Breast epithelium (tissue), 4 donors: ENCODE measurements around the gene BCCIP. TPM values are rescaled to one million over a fixed set of nuclear protein-coding genes. Genes with fewer than 3 reads are reported as not detected.

ENCODE experiments used
- DNase-seq, 2 donors: peaks; one replicate each; pipeline ENCODE4 v3.0.0-alpha.2; 2019; ENCODE audit warnings: low spot score in 2 of 2
- H3K27ac ChIP-seq, 2 donors: fragments of 200-600 bp; sonication (generic) in 1 of 2; one replicate each; pipeline ENCODE4 v1.5.1; 2016 to 2019; ENCODE audit warnings: mild to moderate bottlenecking in 1 of 2
- H3K27me3 ChIP-seq, 2 donors: fragments of 200-600 bp; sonication (generic) in 1 of 2; one replicate each; pipeline versions ENCODE4 v1.5.1 to v1.6.0; 2017 to 2019; ENCODE audit warnings: control low read depth in 1 of 2, mild to moderate bottlenecking in 1 of 2
- H3K36me3 ChIP-seq: fragments of 200-600 bp; one replicate; pipeline ENCODE4 v1.5.1; 2019
- H3K4me1 ChIP-seq, 2 donors: fragments of 200-600 bp; sonication (generic); one replicate each; pipeline ENCODE4 v1.5.1; 2016 to 2019; ENCODE audit warnings: control low read depth in 1 of 2
- H3K4me3 ChIP-seq, 3 donors: fragments of 200-600 bp; sonication (generic); 1 replicate in 2 of 3; 2 replicates in 1 of 3; pipeline ENCODE4 v1.5.1; 2016 to 2019; ENCODE audit warnings: mild to moderate bottlenecking in 3 of 3, moderate library complexity in 2 of 3
- H3K9me3 ChIP-seq, 2 donors: fragments of 200-600 bp; sonication (generic) in 1 of 2; one replicate each; pipeline ENCODE4 v1.5.1; 2016 to 2019; ENCODE audit warnings: control low read depth in 1 of 2
- POLR2A ChIP-seq: fragments of 450-650 bp; IDR thresholded peaks from one replicate; pipeline ENCODE4 v1.6.1; 2016; ENCODE audit warnings: antibody characterized with exemption, mild to moderate bottlenecking, moderate library complexity
- POLR2AphosphoS5 ChIP-seq, 3 donors: sonication (generic); formaldehyde crosslinking; IDR thresholded peaks; one replicate each; pipeline ENCODE4 v1.6.1; 2017; ENCODE audit warnings: antibody characterized with exemption in 3 of 3
- intact Hi-C: fragments of 100-400 bp; cut with DNase I; formaldehyde crosslinking; loops from one replicate; pipeline ENCODE4 v1.15.1; 2023; ENCODE audit warnings: low total_unique reads
- total RNA-seq, 3 donors: library from RNA; depleted of rRNA; stranded (reverse); fragments of >200 nt; gene quantifications; one replicate each; pipeline ENCODE4 v1.1.0, GENCODE V29; 2016
- TF ChIP-seq, protein P1 (sequence below), 3 donors: fragments of 450-650 bp; IDR thresholded peaks; one replicate each; pipeline ENCODE4 v1.5.1; 2016 to 2017; ENCODE audit warnings: antibody characterized with exemption in 3 of 3, mild to moderate bottlenecking in 3 of 3, moderate library complexity in 3 of 3

Gene BCCIP
- total RNA-seq, 3 donors from 2014 or later = 41.9 to 60.0 (median 46.5) TPM

DNA sequence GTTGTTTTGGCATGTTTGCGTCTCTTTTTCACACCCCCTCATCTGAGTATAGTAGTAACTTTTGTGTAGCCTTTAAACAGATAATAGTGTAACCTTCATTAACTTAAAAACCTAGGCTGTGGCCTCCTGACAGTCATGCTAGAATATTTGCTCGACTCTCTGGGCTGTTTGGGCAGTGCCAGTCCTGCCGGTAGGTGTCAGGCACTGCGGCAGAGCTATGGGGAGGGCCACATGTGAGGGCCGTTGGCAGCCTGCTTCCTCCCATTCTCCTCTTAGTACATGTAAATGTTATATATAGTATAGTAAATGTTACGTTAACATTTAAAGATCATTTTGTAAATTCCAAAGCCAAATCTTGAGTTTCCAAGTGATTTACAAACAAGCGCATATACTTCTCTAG, 26.1 kb downstream of the BCCIP start:
- no peaks in the 10 kb centered on the region for H3K9me3 ChIP-seq
- no peak overlapping the region for H3K27ac ChIP-seq
- no peaks in the 10 kb centered on the region for H3K36me3 ChIP-seq
- no peak overlapping the region for H3K4me3 ChIP-seq
- no peaks in the 10 kb centered on the region for H3K27me3 ChIP-seq
- intact Hi-C loops = no loop called here
- TF ChIP-seq, protein P1, sequence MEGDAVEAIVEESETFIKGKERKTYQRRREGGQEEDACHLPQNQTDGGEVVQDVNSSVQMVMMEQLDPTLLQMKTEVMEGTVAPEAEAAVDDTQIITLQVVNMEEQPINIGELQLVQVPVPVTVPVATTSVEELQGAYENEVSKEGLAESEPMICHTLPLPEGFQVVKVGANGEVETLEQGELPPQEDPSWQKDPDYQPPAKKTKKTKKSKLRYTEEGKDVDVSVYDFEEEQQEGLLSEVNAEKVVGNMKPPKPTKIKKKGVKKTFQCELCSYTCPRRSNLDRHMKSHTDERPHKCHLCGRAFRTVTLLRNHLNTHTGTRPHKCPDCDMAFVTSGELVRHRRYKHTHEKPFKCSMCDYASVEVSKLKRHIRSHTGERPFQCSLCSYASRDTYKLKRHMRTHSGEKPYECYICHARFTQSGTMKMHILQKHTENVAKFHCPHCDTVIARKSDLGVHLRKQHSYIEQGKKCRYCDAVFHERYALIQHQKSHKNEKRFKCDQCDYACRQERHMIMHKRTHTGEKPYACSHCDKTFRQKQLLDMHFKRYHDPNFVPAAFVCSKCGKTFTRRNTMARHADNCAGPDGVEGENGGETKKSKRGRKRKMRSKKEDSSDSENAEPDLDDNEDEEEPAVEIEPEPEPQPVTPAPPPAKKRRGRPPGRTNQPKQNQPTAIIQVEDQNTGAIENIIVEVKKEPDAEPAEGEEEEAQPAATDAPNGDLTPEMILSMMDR (IDR thresholded peaks at IDR 0.05) = no peak
- TF ChIP-seq POLR2A (no peak), POLR2AphosphoS5 (IDR thresholded peaks at IDR 0.05) (no peak)
- no peaks in the 10 kb centered on the region for H3K4me1 ChIP-seq
- no peak for DNase-seq

DNA sequence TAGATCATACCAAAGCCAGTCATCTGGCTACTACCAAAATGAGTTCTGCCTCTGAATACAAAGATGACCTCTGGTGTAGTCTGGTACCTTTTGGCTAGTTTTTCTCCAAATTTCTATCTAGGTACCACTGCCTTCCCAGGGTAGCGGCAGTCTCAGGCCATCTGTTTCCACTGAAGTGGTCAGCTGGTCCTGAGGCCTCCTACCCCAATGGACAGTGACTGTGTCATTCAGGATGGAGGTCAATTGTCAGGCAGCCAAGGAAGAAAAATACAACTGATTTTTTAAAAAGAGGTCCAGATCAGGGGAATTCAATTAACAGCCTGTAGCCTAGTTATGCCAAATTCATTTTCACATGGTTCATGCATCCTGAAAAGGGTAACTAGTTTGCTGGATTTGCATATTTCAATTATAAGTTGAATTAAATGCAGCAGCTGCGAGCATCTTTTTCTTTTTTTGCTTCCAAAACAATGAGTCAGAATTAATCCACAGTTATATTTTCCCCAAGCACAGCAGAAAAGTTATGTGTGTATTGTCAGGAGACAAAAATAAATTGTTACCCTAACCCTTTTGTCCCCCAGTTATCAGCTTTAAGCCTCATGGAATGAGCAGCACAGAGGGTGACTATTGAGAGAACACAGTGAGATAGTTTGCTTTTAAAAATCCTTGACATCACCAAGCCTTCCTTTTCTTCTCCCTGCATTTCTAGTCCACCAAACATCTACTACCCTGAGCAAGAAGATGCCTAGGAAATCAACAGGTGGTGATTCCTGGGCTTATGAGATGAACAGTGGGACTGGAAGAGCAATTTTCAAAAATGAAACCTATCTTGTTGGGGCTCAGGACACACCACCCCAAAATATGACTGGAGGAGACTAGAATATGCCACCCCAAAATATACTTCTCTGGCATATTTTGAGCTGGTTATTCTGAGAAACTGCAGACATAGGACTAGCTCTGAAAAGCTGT, 27.7 kb downstream of the BCCIP start:
- intact Hi-C loops = no loop called here
- TF ChIP-seq POLR2AphosphoS5 (IDR thresholded peaks at IDR 0.05) = no peak
- TF ChIP-seq POLR2A = no peak
- TF ChIP-seq, protein P1 (IDR thresholded peaks at IDR 0.05) = no peak
- DNase-seq = no peak
- no peaks in the 10 kb centered on the region for H3K36me3 ChIP-seq
- H3K4me3 ChIP-seq = no peak overlapping the region
- no peak overlapping the region for H3K27ac ChIP-seq
- no peaks in the 10 kb centered on the region for H3K9me3 ChIP-seq
- H3K4me1 ChIP-seq = no peaks in the 10 kb centered on the region
- no peaks in the 10 kb centered on the region for H3K27me3 ChIP-seq

DNA sequence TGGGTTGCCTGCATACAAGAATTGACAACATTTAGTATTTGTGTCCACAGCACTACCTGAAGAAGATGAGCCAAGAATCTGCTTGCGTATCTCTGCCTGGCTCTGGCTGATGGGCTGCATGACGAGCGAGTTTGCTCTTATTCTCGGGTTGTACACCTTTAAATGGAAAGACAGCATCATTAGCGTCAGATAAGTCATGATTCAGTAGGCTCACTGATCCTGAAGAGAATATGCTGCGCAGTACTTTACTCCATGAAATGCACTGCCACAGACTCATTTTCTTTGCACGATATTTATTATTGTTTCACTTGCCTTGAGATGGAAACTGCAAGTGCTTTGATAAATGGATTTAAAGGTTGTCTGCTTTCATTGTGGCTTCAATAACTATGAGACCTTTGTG, 29.1 kb downstream of the BCCIP start:
- no peak overlapping the region for H3K4me3 ChIP-seq
- no peaks in the 10 kb centered on the region for H3K36me3 ChIP-seq
- no peak overlapping the region for H3K27ac ChIP-seq
- H3K9me3 ChIP-seq = no peaks in the 10 kb centered on the region
- intact Hi-C loops = no loop called here
- no peaks in the 10 kb centered on the region for H3K4me1 ChIP-seq
- no peak for DNase-seq
- H3K27me3 ChIP-seq = no peaks in the 10 kb centered on the region
- TF ChIP-seq, protein P1 (IDR thresholded peaks at IDR 0.05) = no peak
- TF ChIP-seq POLR2AphosphoS5 (IDR thresholded peaks at IDR 0.05) (no peak), POLR2A (no peak)

DNA sequence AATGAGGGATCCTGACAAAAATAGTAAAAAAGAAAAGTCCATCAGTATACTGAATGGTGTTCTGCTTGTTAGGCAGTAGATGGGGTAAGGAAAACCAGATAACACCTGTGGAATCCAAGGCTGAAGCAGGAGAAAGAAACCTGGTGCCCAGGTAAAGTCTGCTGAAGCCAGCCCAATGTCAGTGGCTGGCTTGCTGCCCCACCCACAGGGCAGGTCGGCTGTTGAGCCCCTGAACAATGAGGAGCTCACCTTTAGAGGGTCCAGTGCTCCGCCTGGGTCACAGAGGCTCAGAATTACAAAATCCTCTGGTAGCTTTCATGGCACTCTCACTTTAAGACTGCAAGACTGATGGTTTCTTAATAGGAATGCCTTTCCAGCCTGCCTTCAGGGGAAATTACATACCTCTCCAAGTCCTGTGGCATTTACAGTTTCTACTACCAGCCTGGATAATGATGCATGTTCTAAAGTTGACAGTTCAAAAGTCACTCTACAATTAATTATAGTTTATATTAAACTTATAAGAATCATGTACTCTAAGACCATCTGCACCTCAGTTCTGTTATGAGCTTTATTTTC, 33.9 kb downstream of the BCCIP start:
- intact Hi-C loops = no loop called here

More for the DNA sequence above, 33.9 kb downstream of the BCCIP start:
- Histone ChIP-seq H3K4me1 (no peaks in the 10 kb centered on the region), H3K27me3 (no peaks in the 10 kb centered on the region), H3K9me3 (no peaks in the 10 kb centered on the region), H3K4me3 (no peak overlapping the region), H3K36me3 (no peaks in the 10 kb centered on the region), H3K27ac (no peak overlapping the region)
- TF ChIP-seq, protein P1 (IDR thresholded peaks at IDR 0.05) = no peak
- TF ChIP-seq POLR2A (no peak), POLR2AphosphoS5 (IDR thresholded peaks at IDR 0.05) (no peak)
- DNase-seq = no peak
